ENCODE results near the gene SLC15A4. TPM values are rescaled to one million over a fixed set of nuclear protein-coding genes. Genes with fewer than 3 reads are reported as not detected.
A peak's percentile ranks its signal among the peaks of the same experiment; 100 is the strongest.

The SLC15A4 gene
- total RNA-seq, 2 donors from 2014 or later: 28.2 to 39.5 TPM

GRCh38 chr12:128844031-128844635 lies 20.4 kb upstream of the SLC15A4 start:
- Histone ChIP-seq H3K9me3 (ENCODE audit: control insufficient read depth, low read length) (peaks cover 5% of the 10 kb centered on the region), H3K4me1 (ENCODE audit: control insufficient read depth, insufficient read depth, low read length) (no peaks in the 10 kb centered on the region), H3K27ac (ENCODE audit: low read depth, low read length) (no peak overlapping the region), H3K9ac (ENCODE audit: extremely low read depth, low read length, poor library complexity, severe bottlenecking) (no peak overlapping the region), H3K27me3 (ENCODE audit: control insufficient read depth, insufficient read depth, low read length, poor library complexity, severe bottlenecking) (no peaks in the 10 kb centered on the region), H3K36me3 (ENCODE audit: control insufficient read depth, insufficient read depth, low read length) (no peaks in the 10 kb centered on the region), H3K4me3 (ENCODE audit: low read length) (no peak overlapping the region)
- DNase-seq: peak; percentile 90
- Mint-ChIP-seq H3K36me3 (ENCODE audit: low read depth) (peaks cover 31% of the 10 kb centered on the region), H3K27ac (no peak overlapping the region), H3K4me1 (no peaks in the 10 kb centered on the region), H3K27me3 (ENCODE audit: insufficient read depth) (no peaks in the 10 kb centered on the region), H3K4me3 (no peak overlapping the region), H3K9me3 (peaks cover 1% of the 10 kb centered on the region)
- WGBS, 2 experiments (ENCODE audit: insufficient coverage in 1 of 2, insufficient read length in 1 of 2): 82 to 88% methylated on average over 9 to 11 of the region's 11 CpGs
- TF ChIP-seq CTCF (conservative IDR thresholded peaks at IDR 0.05): peak; percentile 69

- no peaks in the 10 kb centered on the region for H3K27me3 ChIP-seq (ENCODE audit: control insufficient read depth, insufficient read depth, low read length, poor library complexity, severe bottlenecking)
- no peak overlapping the region for H3K27ac ChIP-seq (ENCODE audit: low read depth, low read length)
- Mint-ChIP-seq H3K4me1 (no peaks in the 10 kb centered on the region), H3K4me3 (no peak overlapping the region), H3K27ac (no peak overlapping the region), H3K36me3 (ENCODE audit: low read depth) (peaks cover 26% of the 10 kb centered on the region), H3K9me3 (peaks cover 1% of the 10 kb centered on the region), H3K27me3 (ENCODE audit: insufficient read depth) (no peaks in the 10 kb centered on the region)
- 86 to 96% methylated on average over 3 to 4 of the region's 4 CpGs for WGBS, 2 experiments (ENCODE audit: insufficient coverage in 1 of 2, insufficient read length in 1 of 2)
- no peaks in the 10 kb centered on the region for H3K36me3 ChIP-seq (ENCODE audit: control insufficient read depth, insufficient read depth, low read length)
- no peak for TF ChIP-seq CTCF (conservative IDR thresholded peaks at IDR 0.05)
- no peaks in the 10 kb centered on the region for H3K4me1 ChIP-seq (ENCODE audit: control insufficient read depth, insufficient read depth, low read length)
- H3K9me3 ChIP-seq (ENCODE audit: control insufficient read depth, low read length): peaks cover 5% of the 10 kb centered on the region
- H3K9ac ChIP-seq (ENCODE audit: extremely low read depth, low read length, poor library complexity, severe bottlenecking): no peak overlapping the region
- H3K4me3 ChIP-seq (ENCODE audit: low read length): no peak overlapping the region
- no peak for DNase-seq
Measured at GRCh38 chr12:128843538-128843937, 19.8 kb upstream of the SLC15A4 start.

- H3K27ac ChIP-seq (ENCODE audit: low read depth, low read length): no peak overlapping the region
- no peak for TF ChIP-seq CTCF (conservative IDR thresholded peaks at IDR 0.05)
- H3K9ac ChIP-seq (ENCODE audit: extremely low read depth, low read length, poor library complexity, severe bottlenecking): no peak overlapping the region
- H3K4me3 ChIP-seq (ENCODE audit: low read length): no peak overlapping the region
- 94 to 95% methylated on average over 7 to 11 of the region's 11 CpGs for WGBS, 2 experiments (ENCODE audit: insufficient coverage in 1 of 2, insufficient read length in 1 of 2)
- no peak for DNase-seq
- Mint-ChIP-seq H3K27ac (no peak overlapping the region), H3K9me3 (peaks cover 1% of the 10 kb centered on the region), H3K4me1 (no peaks in the 10 kb centered on the region), H3K27me3 (ENCODE audit: insufficient read depth) (no peaks in the 10 kb centered on the region), H3K4me3 (no peak overlapping the region), H3K36me3 (ENCODE audit: low read depth) (peaks cover 17% of the 10 kb centered on the region)
- H3K27me3 ChIP-seq (ENCODE audit: control insufficient read depth, insufficient read depth, low read length, poor library complexity, severe bottlenecking): no peaks in the 10 kb centered on the region
- H3K4me1 ChIP-seq (ENCODE audit: control insufficient read depth, insufficient read depth, low read length): no peaks in the 10 kb centered on the region
- no peaks in the 10 kb centered on the region for H3K36me3 ChIP-seq (ENCODE audit: control insufficient read depth, insufficient read depth, low read length)
- peaks cover 5% of the 10 kb centered on the region for H3K9me3 ChIP-seq (ENCODE audit: control insufficient read depth, low read length)
Measured at GRCh38 chr12:128842579-128842978, 18.8 kb upstream of the SLC15A4 start.
